HG02852 (cell line): ENCODE results near the gene DHCR7.

ENCODE experiments used
- ATAC-seq: cut with Tn5 transposase; IDR thresholded peaks from one replicate; pipeline ENCODE4 v1.9.1; 2021; ENCODE audit warnings: mild to moderate bottlenecking, moderate library complexity; ENCODE audit not compliant: unreplicated experiment

DHCR7 gene

GRCh38 chr11:71387784-71388636 is 60.2 kb downstream of the DHCR7 start:
- no peak for ATAC-seq

GRCh38 chr11:71387200-71387599 is 61.0 kb downstream of the DHCR7 start:
- ATAC-seq: no peak

- ATAC-seq: no peak
Observed at GRCh38 chr11:71386202-71386601, 62.0 kb downstream of the DHCR7 start.

- no peak for ATAC-seq
Observed at GRCh38 chr11:71385091-71385490, 63.1 kb downstream of the DHCR7 start.

- ATAC-seq: no peak
Observed at GRCh38 chr11:71384561-71384960, 63.6 kb downstream of the DHCR7 start.
